ENCODE measurements around the gene DOK3. TPM values are rescaled to one million over a fixed set of nuclear protein-coding genes. Genes with fewer than 3 reads are reported as not detected.
A peak's percentile ranks its signal among the peaks of the same experiment; 100 is the strongest.

The DOK3 gene
- total and polyA plus RNA-seq, 2 of the 13 experiments (the other 11 are each of a cell fraction or from before 2014, with no cell fraction given) = 1.4 to 1.5 TPM

DNA sequence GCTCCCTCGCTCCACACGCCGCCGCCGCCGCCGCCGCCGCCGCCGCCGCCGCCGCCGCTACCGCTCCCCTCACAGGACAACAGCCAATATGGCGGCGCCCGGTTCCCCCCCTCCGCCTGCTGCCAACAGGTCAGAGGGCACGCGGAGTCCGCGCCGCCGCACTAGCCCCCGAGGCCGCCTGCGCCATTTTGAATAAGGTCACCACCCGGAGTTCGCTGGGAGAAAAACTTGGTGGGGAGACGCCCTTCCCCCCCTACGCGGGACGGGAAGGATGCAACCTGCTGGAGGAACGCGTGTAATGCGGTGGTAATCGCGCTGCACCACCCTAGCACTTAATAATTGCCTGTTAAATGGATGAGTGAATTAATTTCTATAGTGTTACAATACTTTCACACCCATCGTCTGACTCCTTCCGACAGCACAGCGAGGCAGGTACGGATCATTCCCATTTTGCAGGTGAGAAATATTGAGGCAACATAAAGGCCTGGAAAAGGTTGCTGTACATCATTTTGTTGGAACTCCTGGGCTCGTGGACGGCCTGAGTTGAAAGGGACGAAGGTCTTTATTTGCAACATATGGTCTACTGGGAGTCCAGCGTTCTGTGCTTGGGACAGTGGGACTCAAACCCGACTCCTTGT lies 45.0 kb upstream of the DOK3 start, which contains the start of gene FAM193B (continued):
- TF ChIP-seq CREM (IDR thresholded peaks at IDR 0.05) (peak; percentile 40; the same call in 1 of the 2 replicates), CREM (CRISPR knock-in tag; IDR thresholded peaks at IDR 0.05) (no peak), ZBTB3 (CRISPR knock-in tag; IDR thresholded peaks at IDR 0.05; ENCODE audit: borderline replicate concordance, low read depth) (no peak), XRCC5 (optimal IDR thresholded peaks at IDR 0.05; ENCODE audit: low read length) (peak; percentile 68), NFKBIZ (CRISPR knock-in tag; IDR thresholded peaks at IDR 0.05) (no peak), ZNF746 (CRISPR knock-in tag; IDR thresholded peaks at IDR 0.05) (no peak), HDAC1 (CRISPR knock-in tag; IDR thresholded peaks at IDR 0.05) (peak; percentile 59), MAF1 (CRISPR knock-in tag; IDR thresholded peaks at IDR 0.05; ENCODE audit: borderline replicate concordance) (peak; percentile 79; the same call in 1 of the 2 replicates), HNRNPUL1 (IDR thresholded peaks at IDR 0.05; ENCODE audit: low read depth, low read length) (no peak), MTA3 (CRISPR knock-in tag; IDR thresholded peaks at IDR 0.05) (no peak), REXO4 (CRISPR knock-in tag; IDR thresholded peaks at IDR 0.05; ENCODE audit: borderline replicate concordance) (no peak), ZNF777 (CRISPR knock-in tag; IDR thresholded peaks at IDR 0.05) (peak; percentile 62)
- TF ChIP-seq, protein P1, sequence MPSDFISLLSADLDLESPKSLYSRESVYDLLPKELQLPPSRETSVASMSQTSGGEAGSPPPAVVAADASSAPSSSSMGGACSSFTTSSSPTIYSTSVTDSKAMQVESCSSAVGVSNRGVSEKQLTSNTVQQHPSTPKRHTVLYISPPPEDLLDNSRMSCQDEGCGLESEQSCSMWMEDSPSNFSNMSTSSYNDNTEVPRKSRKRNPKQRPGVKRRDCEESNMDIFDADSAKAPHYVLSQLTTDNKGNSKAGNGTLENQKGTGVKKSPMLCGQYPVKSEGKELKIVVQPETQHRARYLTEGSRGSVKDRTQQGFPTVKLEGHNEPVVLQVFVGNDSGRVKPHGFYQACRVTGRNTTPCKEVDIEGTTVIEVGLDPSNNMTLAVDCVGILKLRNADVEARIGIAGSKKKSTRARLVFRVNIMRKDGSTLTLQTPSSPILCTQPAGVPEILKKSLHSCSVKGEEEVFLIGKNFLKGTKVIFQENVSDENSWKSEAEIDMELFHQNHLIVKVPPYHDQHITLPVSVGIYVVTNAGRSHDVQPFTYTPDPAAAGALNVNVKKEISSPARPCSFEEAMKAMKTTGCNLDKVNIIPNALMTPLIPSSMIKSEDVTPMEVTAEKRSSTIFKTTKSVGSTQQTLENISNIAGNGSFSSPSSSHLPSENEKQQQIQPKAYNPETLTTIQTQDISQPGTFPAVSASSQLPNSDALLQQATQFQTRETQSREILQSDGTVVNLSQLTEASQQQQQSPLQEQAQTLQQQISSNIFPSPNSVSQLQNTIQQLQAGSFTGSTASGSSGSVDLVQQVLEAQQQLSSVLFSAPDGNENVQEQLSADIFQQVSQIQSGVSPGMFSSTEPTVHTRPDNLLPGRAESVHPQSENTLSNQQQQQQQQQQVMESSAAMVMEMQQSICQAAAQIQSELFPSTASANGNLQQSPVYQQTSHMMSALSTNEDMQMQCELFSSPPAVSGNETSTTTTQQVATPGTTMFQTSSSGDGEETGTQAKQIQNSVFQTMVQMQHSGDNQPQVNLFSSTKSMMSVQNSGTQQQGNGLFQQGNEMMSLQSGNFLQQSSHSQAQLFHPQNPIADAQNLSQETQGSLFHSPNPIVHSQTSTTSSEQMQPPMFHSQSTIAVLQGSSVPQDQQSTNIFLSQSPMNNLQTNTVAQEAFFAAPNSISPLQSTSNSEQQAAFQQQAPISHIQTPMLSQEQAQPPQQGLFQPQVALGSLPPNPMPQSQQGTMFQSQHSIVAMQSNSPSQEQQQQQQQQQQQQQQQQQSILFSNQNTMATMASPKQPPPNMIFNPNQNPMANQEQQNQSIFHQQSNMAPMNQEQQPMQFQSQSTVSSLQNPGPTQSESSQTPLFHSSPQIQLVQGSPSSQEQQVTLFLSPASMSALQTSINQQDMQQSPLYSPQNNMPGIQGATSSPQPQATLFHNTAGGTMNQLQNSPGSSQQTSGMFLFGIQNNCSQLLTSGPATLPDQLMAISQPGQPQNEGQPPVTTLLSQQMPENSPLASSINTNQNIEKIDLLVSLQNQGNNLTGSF (CRISPR knock-in tag; IDR thresholded peaks at IDR 0.05) = no peak
- TF ChIP-seq, protein P2, sequence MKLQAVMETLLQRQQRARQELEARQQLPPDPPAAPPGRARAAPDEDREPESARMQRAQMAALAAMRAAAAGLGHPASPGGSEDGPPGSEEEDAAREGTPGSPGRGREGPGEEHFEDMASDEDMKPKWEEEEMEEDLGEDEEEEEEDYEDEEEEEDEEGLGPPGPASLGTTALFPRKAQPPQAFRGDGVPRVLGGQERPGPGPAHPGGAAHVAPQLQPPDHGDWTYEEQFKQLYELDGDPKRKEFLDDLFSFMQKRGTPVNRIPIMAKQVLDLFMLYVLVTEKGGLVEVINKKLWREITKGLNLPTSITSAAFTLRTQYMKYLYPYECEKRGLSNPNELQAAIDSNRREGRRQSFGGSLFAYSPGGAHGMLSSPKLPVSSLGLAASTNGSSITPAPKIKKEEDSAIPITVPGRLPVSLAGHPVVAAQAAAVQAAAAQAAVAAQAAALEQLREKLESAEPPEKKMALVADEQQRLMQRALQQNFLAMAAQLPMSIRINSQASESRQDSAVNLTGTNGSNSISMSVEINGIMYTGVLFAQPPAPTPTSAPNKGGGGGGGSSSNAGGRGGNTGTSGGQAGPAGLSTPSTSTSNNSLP (IDR thresholded peaks at IDR 0.05; ENCODE audit: low read depth, low read length) = no peak
- TF ChIP-seq, protein P3, sequence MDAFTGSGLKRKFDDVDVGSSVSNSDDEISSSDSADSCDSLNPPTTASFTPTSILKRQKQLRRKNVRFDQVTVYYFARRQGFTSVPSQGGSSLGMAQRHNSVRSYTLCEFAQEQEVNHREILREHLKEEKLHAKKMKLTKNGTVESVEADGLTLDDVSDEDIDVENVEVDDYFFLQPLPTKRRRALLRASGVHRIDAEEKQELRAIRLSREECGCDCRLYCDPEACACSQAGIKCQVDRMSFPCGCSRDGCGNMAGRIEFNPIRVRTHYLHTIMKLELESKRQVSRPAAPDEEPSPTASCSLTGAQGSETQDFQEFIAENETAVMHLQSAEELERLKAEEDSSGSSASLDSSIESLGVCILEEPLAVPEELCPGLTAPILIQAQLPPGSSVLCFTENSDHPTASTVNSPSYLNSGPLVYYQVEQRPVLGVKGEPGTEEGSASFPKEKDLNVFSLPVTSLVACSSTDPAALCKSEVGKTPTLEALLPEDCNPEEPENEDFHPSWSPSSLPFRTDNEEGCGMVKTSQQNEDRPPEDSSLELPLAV (CRISPR knock-in tag; conservative IDR thresholded peaks at IDR 0.05; ENCODE audit: low read depth) = no peak
- TF ChIP-seq, protein P4, sequence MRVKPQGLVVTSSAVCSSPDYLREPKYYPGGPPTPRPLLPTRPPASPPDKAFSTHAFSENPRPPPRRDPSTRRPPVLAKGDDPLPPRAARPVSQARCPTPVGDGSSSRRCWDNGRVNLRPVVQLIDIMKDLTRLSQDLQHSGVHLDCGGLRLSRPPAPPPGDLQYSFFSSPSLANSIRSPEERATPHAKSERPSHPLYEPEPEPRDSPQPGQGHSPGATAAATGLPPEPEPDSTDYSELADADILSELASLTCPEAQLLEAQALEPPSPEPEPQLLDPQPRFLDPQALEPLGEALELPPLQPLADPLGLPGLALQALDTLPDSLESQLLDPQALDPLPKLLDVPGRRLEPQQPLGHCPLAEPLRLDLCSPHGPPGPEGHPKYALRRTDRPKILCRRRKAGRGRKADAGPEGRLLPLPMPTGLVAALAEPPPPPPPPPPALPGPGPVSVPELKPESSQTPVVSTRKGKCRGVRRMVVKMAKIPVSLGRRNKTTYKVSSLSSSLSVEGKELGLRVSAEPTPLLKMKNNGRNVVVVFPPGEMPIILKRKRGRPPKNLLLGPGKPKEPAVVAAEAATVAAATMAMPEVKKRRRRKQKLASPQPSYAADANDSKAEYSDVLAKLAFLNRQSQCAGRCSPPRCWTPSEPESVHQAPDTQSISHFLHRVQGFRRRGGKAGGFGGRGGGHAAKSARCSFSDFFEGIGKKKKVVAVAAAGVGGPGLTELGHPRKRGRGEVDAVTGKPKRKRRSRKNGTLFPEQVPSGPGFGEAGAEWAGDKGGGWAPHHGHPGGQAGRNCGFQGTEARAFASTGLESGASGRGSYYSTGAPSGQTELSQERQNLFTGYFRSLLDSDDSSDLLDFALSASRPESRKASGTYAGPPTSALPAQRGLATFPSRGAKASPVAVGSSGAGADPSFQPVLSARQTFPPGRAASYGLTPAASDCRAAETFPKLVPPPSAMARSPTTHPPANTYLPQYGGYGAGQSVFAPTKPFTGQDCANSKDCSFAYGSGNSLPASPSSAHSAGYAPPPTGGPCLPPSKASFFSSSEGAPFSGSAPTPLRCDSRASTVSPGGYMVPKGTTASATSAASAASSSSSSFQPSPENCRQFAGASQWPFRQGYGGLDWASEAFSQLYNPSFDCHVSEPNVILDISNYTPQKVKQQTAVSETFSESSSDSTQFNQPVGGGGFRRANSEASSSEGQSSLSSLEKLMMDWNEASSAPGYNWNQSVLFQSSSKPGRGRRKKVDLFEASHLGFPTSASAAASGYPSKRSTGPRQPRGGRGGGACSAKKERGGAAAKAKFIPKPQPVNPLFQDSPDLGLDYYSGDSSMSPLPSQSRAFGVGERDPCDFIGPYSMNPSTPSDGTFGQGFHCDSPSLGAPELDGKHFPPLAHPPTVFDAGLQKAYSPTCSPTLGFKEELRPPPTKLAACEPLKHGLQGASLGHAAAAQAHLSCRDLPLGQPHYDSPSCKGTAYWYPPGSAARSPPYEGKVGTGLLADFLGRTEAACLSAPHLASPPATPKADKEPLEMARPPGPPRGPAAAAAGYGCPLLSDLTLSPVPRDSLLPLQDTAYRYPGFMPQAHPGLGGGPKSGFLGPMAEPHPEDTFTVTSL (CRISPR knock-in tag; IDR thresholded peaks at IDR 0.05; ENCODE audit: borderline replicate concordance) = no peak
